ENCODE data around the gene TBC1D5.

- TF ChIP-seq CTCF (IDR thresholded peaks at IDR 0.05; ENCODE audit: control extremely low read depth in 1 of 3, insufficient read depth in 1 of 3, low read depth in 1 of 3, low read length in 3 of 3): no peak
- TF ChIP-seq RAD21 (IDR thresholded peaks at IDR 0.05 in 1 of 2, conservative IDR thresholded peaks at IDR 0.05 in 1 of 2; ENCODE audit: low read depth in 2 of 2, low read length in 2 of 2): no peak
- no peak for TF ChIP-seq SP4 (IDR thresholded peaks at IDR 0.05; ENCODE audit: low read length)
- no peak for TF ChIP-seq EZH2 (IDR thresholded peaks at IDR 0.05; ENCODE audit: low read depth, low read length, severe bottlenecking)
- no peak for TF ChIP-seq MAX (IDR thresholded peaks at IDR 0.05)
- no peak for TF ChIP-seq KDM1A (IDR thresholded peaks at IDR 0.05; ENCODE audit: borderline replicate concordance, low read length)
- TF ChIP-seq TCF12 (IDR thresholded peaks at IDR 0.05; ENCODE audit: low read depth, low read length): no peak
- no peak for TF ChIP-seq JUND (IDR thresholded peaks at IDR 0.05; ENCODE audit: low read length)
- TF ChIP-seq POLR2A (IDR thresholded peaks at IDR 0.05; ENCODE audit: control extremely low read depth in 1 of 2, low read depth in 2 of 2, low read length in 2 of 2): no peak
- TF ChIP-seq EP300 (IDR thresholded peaks at IDR 0.05; ENCODE audit: borderline replicate concordance in 1 of 2, low read depth in 2 of 2, low read length in 2 of 2): no peak
- TF ChIP-seq ATF3 (IDR thresholded peaks at IDR 0.05; ENCODE audit: insufficient read depth, low read depth, low read length): no peak
Measured at GRCh38 chr3:17740721-17741141, 1.7 kb downstream of the TBC1D5 start.
